ENCODE results near the gene VWC2L. TPM values are rescaled to one million over a fixed set of nuclear protein-coding genes. Genes with fewer than 3 reads are reported as not detected.

Gene VWC2L
- polyA plus RNA-seq, 4 donors = 0.09 to 0.10 (median 0.10) TPM

- no peak for DNase-seq (ENCODE audit: low read depth in 4 of 4, low spot score in 3 of 4)
Observed at GRCh38 chr2:214578442-214578841, 167.6 kb downstream of the VWC2L start.

DNA sequence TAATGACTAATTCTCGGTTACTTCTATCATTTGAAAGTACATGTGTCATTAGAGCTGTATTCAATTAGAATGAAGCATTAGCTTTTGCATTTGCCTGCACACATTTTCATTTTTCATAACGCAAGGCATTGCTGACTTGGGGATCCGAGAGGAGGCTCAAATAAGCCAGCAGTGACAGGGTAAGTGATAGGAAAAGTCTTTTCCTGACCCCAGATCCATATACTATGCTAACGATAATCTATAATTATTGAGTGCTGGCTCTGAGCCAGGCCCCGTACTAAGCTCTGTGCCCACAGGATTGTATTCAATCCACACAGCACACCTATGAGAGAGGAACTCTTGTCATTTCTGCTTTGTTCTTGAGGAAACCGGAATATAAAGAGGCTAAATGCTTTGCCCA is 168.2 kb downstream of the VWC2L start:
- DNase-seq (ENCODE audit: low read depth in 4 of 4, low spot score in 3 of 4) = no peak

GRCh38 chr2:214587442-214587841 is 176.6 kb downstream of the VWC2L start:
- DNase-seq (ENCODE audit: low read depth in 4 of 4, low spot score in 3 of 4) = no peak

GRCh38 chr2:214591366-214591765 is 180.5 kb downstream of the VWC2L start:
- DNase-seq (ENCODE audit: low read depth in 4 of 4, low spot score in 3 of 4) = no peak

GRCh38 chr2:214592011-214592410 is 181.2 kb downstream of the VWC2L start:
- no peak for DNase-seq (ENCODE audit: low read depth in 4 of 4, low spot score in 3 of 4)

DNA sequence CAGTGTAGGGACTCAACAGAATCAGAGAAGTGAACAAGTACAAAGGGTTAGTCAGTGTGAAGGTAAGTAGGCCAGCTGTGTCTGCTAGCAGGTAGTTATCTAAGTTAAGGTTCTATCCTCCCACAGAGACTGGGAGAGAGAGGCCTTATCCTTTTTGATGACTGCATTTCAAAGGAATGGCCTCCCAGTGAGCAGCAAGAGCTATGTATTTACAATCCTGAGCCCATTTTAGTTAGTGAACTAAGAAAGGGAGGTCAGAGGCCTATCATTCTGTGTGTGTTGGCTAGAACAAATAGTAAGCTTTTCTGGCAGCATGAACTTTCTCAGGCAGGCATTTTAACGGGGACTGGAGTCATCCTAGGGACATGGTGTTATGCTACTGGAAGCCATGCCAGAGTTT is 182.9 kb downstream of the VWC2L start:
- no peak for DNase-seq (ENCODE audit: low read depth in 4 of 4, low spot score in 3 of 4)

DNA sequence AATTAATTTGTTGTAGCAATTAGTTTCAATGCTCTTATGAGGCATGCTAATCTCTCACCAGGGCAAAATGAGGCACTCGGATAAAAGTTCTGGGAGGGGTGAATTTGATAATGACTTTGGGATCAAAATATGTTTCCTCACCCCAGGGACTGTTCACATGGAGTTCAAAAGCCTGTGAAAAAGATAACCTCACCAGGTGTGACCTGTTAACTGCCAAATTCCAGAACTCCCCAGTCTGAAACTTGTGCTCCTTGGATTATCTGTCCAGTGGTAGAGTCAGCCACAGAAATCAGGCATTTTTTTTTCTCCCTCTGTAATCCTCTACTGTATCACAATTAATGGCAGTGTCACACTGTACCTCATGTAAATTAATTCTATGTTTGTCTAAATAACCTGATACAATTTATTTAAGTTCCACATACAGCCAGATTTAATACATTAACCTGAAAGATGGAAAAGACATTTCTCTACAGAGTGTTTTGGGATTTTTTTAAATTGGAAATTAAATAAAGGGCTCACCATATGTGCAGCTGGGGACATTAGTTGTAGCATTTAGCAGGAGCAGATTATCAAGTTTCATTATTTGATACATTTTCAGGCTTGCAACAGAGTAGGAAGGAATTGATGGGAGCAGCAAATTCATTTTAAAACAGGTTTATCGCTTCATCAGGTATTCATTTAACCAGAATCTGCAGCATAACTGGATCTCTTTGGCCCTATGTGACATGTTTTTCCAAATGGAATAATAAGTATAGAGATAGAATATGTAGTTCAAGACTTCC is 191.2 kb downstream of the VWC2L start:
- DNase-seq (ENCODE audit: low read depth in 4 of 4, low spot score in 3 of 4) = no peak

- no peak for DNase-seq (ENCODE audit: low read depth in 4 of 4, low spot score in 3 of 4)
Observed at GRCh38 chr2:214604861-214605260, 194.0 kb downstream of the VWC2L start.

DNA sequence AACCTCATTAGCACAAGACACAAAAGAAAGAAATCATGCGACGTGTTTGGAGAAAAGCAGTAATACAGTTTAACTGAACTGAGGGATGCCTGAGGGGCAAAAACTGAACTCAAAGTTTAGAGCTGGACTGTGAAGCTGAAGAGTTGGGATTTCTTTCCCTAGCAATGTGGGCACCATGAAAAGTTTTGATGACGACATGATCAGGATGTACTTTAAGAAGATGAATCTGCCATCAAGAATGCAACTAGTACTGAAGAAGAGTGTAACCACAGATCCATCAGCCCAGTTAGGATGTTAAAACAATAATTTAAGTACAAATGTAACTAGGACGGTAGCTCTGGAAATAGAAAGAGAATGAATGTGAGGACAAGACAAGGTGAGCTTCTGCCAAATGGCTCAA is 196.2 kb downstream of the VWC2L start:
- DNase-seq (ENCODE audit: low read depth in 4 of 4, low spot score in 3 of 4) = no peak

DNA sequence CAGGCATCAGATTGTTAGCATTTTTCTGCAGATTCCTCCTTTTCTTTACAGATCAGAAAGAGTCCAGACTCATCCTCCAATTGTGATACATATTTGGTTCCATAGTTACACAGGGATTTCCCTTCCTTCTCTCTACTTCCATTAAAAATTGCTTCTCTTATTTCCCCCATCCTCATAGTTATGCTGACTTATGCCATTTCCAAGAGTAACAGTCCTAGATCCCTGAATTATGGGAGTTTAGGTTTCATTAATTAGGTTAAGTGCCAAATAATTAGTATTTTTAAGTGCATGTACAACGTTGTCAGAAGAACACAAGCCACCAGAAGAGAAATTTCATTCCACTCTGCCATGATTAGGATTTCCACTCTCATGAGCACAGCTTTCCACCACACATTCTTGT is 200.2 kb downstream of the VWC2L start:
- DNase-seq (ENCODE audit: low read depth in 4 of 4, low spot score in 3 of 4) = no peak

GRCh38 chr2:214624166-214624760 is 213.4 kb downstream of the VWC2L start:
- DNase-seq (ENCODE audit: low read depth in 4 of 4, low spot score in 3 of 4) = no peak

GRCh38 chr2:214628091-214628490 is 217.2 kb downstream of the VWC2L start:
- DNase-seq (ENCODE audit: low read depth in 4 of 4, low spot score in 3 of 4) = no peak
